Mesodermal cell (in vitro differentiated cells): ENCODE measurements around the gene LPCAT4. TPM values are rescaled to one million over a fixed set of nuclear protein-coding genes. Genes with fewer than 3 reads are reported as not detected.
"Not testable (repeated sequence)": the region's sequence is repeated elsewhere in the genome, so short reads cannot be mapped to it uniquely, and the experiment has no call there.

ENCODE experiments used
- H3K27ac ChIP-seq: 2 replicates; pipeline ENCODE4 v1.7.0; 2013; ENCODE audit warnings: mild to moderate bottlenecking, low read depth, low read length, moderate library complexity; ENCODE audit not compliant: severe bottlenecking
- H3K36me3 ChIP-seq: 2 replicates; pipeline ENCODE4 v1.7.1; 2013; ENCODE audit warnings: mild to moderate bottlenecking, low read length, moderate library complexity; ENCODE audit not compliant: control insufficient read depth, insufficient read depth
- H3K4me1 ChIP-seq: one replicate; pipeline ENCODE4 v1.7.1; 2013; ENCODE audit warnings: mild to moderate bottlenecking, low read length; ENCODE audit not compliant: insufficient read depth, control insufficient read depth, poor library complexity, severe bottlenecking
- H3K4me3 ChIP-seq: 2 replicates; pipeline ENCODE4 v1.7.0; 2013; ENCODE audit warnings: low read length, control low read depth, mild to moderate bottlenecking; ENCODE audit not compliant: insufficient read depth, poor library complexity, severe bottlenecking; ENCODE audit errors: extremely low read depth
- H3K9me3 ChIP-seq: 2 replicates; pipeline ENCODE4 v1.7.1; 2013; ENCODE audit warnings: mild to moderate bottlenecking, low read length, moderate library complexity; ENCODE audit not compliant: control insufficient read depth
- WGBS, 2 experiments: methylation state at CpG; one replicate each; pipeline ENCODE4 v1.1.5; 2013; ENCODE audit warnings: missing lambda C conversion rate in 2 of 2; ENCODE audit not compliant: insufficient coverage in 2 of 2; 5-methylcytosine and 5-hydroxymethylcytosine counted together
- polyA plus RNA-seq, 2 experiments: library from polyadenylated mRNA; stranded (reverse); fragments of 50-300 nt; gene quantifications; one replicate each; pipeline ENCODE4 v1.2.3, GENCODE V29; 2013

The LPCAT4 gene, protein sequence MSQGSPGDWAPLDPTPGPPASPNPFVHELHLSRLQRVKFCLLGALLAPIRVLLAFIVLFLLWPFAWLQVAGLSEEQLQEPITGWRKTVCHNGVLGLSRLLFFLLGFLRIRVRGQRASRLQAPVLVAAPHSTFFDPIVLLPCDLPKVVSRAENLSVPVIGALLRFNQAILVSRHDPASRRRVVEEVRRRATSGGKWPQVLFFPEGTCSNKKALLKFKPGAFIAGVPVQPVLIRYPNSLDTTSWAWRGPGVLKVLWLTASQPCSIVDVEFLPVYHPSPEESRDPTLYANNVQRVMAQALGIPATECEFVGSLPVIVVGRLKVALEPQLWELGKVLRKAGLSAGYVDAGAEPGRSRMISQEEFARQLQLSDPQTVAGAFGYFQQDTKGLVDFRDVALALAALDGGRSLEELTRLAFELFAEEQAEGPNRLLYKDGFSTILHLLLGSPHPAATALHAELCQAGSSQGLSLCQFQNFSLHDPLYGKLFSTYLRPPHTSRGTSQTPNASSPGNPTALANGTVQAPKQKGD
- 62.7 TPM for polyA plus RNA-seq (2013, experiment 1 of 2)
- 56.1 TPM for polyA plus RNA-seq (2013, experiment 2 of 2)

- Histone ChIP-seq H3K4me3 (peak within 1 kb of the TSS; percentile 81), H3K27ac (peak within 1 kb of the TSS; percentile 93), H3K4me1 (peaks cover 4% of the 10 kb centered on the region), H3K9me3 (no peaks in the 10 kb centered on the region), H3K36me3 (peaks cover 22% of the 10 kb centered on the region)
- 0 to 1% methylated on average over 43 to 64 of the region's 80 CpGs for WGBS, 2 experiments
Observed at GRCh38 chr15:34367101-34368081, at the start of gene LPCAT4. Gene LPCAT4 (minus strand): TSS chr15:34367196. CDS start chr15:34367100, 96 bp downstream.

DNA sequence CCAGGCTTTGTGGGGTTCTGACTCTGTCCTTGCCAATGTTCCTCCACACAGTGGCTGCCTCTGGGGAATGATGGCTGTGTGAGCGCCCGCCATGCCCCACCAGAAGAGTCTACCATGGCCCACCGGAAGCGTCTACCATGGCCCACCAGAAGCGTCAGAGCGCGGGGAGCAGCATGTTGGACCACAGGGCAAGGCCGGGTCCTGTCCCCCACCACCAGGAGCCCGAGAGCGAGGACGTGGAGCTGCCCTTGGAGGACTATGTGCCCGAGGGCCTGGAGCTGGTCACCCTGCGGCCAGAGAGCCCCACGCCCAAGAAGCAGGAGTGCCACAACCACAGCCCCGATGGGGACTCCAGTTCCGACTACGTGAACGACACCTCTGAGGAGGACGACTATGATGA is 42.5 kb upstream of the LPCAT4 start:
- not testable (repeated sequence) for H3K9me3 ChIP-seq, H3K27ac ChIP-seq, H3K36me3 ChIP-seq, H3K4me3 ChIP-seq, H3K4me1 ChIP-seq
- WGBS, 2 experiments, result no CpG with 5 or more reads among the region's 19 CpGs

DNA sequence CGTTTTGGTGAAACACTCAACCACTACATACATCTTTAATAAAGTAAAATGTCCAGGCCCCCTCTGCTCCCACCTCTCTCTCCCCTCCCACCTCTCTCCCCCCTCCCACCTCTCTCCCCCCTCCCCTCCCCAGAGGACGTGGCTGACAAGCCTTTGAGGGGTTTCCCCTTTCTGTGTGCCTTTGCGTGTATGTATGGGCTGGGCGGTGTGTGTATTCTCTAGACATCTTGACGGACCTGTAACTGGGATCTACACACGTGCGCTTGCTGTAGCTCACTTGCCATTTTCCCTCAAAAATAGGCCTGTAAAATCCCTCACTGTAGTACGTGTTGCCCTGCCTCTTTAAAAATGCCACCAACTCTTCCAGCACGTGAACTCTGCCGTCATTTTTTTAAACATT is 42.0 kb upstream of the LPCAT4 start:
- not testable (repeated sequence) for H3K9me3 ChIP-seq, H3K36me3 ChIP-seq, H3K27ac ChIP-seq, H3K4me3 ChIP-seq, H3K4me1 ChIP-seq
- WGBS, 2 experiments, result no CpG with 5 or more reads among the region's 10 CpGs

DNA sequence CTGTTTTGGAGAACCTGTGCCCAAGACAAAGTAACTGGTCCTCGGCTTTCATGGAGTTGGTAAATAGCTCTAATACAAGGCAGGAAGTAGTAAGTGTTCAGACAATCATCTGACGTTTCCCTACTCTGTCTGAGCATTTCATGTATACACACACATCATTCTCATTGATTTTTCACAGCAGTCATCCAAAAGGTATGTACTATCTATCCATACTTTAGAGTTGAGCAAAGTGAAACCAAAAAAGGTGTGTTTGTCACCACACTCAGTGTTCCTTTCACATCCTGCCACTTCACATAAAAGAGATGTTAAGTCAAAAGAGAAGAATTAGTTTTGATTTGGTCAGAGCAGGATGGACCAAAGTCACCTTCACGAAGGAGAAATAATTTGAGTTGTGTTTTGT is 36.9 kb upstream of the LPCAT4 start:
- not testable (repeated sequence) for H3K4me3 ChIP-seq, H3K36me3 ChIP-seq, H3K9me3 ChIP-seq, H3K4me1 ChIP-seq, H3K27ac ChIP-seq
- WGBS, 2 experiments, result no CpG with 5 or more reads among the region's 3 CpGs

DNA sequence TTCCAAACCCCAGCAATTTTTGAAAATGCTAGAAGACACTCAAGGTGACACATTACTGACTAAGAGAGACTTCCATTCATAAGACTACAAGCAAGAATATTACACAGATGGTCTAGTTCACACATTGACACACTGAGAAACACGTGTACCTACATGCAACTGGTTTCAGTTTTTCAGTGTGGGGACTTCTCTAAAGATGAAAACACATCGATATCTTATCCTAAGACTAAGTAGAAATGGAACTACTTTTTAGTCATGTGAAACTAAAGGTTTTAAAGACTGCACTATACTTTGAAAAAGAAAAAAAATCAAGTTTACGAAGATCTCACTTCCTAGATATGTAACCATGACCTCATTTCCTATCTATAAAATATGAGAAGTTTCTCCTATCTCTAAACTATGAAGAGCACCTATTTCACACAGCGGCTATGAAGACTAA is 36.2 kb upstream of the LPCAT4 start:
- H3K4me1 ChIP-seq, H3K9me3 ChIP-seq, H3K27ac ChIP-seq, H3K4me3 ChIP-seq, H3K36me3 ChIP-seq: not testable (repeated sequence)
- no CpG with 5 or more reads among the region's 4 CpGs for WGBS, 2 experiments

DNA sequence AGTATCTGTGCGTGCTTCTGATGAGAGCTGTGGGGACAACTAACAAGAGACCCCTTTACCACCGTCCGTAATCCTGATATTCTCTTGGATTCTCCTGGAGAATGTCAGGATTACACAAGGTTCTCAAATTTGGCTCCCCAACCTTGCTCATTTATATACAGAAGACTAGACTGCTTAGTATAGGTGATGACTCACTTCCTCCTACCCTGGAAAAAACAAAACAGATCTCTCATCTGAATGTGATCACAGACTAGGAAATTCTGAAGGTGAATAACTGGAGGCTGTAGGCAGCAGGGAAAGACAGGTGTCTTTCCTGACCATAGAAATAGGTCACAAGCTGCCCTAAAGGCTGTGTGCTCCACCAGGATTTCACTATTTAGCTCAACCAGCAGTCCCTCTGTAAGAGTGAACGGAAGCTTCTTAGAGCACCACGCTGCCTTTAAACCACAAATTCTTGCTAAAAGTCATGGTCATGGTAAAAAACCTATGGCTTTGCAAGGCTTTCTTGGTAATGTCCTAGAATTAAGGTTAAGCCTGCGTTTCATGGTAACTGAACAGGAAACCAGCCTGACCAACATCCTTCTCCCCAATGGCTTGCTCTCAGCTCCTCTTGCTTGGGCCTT is 30.8 kb upstream of the LPCAT4 start:
- H3K9me3 ChIP-seq, H3K36me3 ChIP-seq, H3K4me3 ChIP-seq, H3K4me1 ChIP-seq, H3K27ac ChIP-seq: not testable (repeated sequence)
- no CpG with 5 or more reads among the region's 6 CpGs for WGBS, 2 experiments

DNA sequence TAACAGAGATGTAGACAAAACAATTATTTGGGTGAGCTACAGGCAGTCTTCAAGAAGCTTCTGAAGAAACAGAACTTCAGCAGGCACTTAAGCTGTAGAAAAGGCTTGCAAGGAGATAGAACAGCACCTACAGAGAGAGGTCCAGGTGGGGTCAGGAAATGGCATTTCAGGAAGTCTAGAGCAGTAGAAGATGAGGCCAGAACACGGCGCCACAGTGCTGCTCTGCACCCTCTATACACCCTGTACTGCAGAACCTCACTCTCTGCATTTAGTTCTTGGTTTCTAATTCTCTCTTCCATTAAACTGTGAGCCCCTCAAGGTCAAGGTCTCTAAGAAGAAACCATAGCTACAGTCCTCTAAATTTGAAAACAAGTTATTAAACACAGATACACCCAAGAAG is 26.0 kb upstream of the LPCAT4 start:
- not testable (repeated sequence) for H3K27ac ChIP-seq, H3K36me3 ChIP-seq
- no CpG with 5 or more reads among the region's 2 CpGs for WGBS, 2 experiments

GRCh38 chr15:34389594-34390086 is 22.6 kb upstream of the LPCAT4 start:
- no CpG with 5 or more reads among the region's 16 CpGs for WGBS, 2 experiments
- H3K27ac ChIP-seq, H3K9me3 ChIP-seq, H3K4me3 ChIP-seq, H3K4me1 ChIP-seq, H3K36me3 ChIP-seq: not testable (repeated sequence)

More for the DNA sequence above, 26.0 kb upstream of the LPCAT4 start:
- not testable (repeated sequence) for H3K4me1 ChIP-seq, H3K4me3 ChIP-seq, H3K9me3 ChIP-seq

GRCh38 chr15:34381829-34382521 is 15.0 kb upstream of the LPCAT4 start:
- H3K4me3 ChIP-seq, H3K27ac ChIP-seq, H3K9me3 ChIP-seq, H3K4me1 ChIP-seq, H3K36me3 ChIP-seq: not testable (repeated sequence)
- WGBS, 2 experiments, result no CpG with 5 or more reads among the region's 19 CpGs

DNA sequence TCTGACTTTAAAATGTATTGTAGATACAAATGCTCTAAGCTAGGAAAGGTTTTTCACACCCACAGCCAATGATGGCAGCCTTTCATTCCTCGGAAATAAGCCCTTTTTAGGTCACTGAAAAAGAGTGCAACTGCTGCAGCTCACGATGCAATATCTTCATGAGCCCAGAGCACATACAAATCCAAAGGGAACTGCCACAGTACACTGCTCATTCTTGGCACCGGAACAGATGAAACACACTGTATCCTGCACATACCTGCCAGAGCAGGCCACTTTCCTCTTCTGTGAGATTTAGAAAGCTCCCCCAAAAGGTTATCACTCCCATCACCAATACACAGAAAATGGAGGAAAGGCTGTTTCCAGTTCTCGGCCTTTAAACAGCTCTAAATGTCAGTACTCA is 13.5 kb upstream of the LPCAT4 start:
- H3K36me3 ChIP-seq, H3K4me3 ChIP-seq, H3K27ac ChIP-seq, H3K9me3 ChIP-seq, H3K4me1 ChIP-seq: not testable (repeated sequence)
- WGBS, 2 experiments, result 90% methylated on average over 2 to 3 of the region's 4 CpGs
